Lower leg skin (tissue), 3 donors: ENCODE data around the gene POLR3GL.

ENCODE experiments used
- CTCF ChIP-seq, 3 donors: fragments of 450-650 bp; IDR thresholded peaks; one replicate each; pipeline ENCODE4 v1.5.1; 2016; ENCODE audit warnings: antibody characterized with exemption in 3 of 3, mild to moderate bottlenecking in 3 of 3, moderate library complexity in 2 of 3
- POLR2A ChIP-seq, 2 donors: fragments of 450-650 bp; IDR thresholded peaks; one replicate each; pipeline ENCODE4 v1.6.1; 2016 to 2017; ENCODE audit warnings: antibody characterized with exemption in 2 of 2, mild to moderate bottlenecking in 1 of 2, moderate library complexity in 1 of 2

- peak in 1 of 3 donors; percentile 76 for TF ChIP-seq CTCF (IDR thresholded peaks at IDR 0.05)
- TF ChIP-seq POLR2A (IDR thresholded peaks at IDR 0.05), result peak in 1 of 2 donors; percentile 96
Observed at GRCh38 chr1:145927063-145927886, 37.2 kb upstream of the POLR3GL start, which contains the start of gene RBM8A.
